HG03280 (cell line): ENCODE measurements around the gene PRAME.
"Not testable (repeated sequence)": the region's sequence is repeated elsewhere in the genome, so short reads cannot be mapped to it uniquely, and the experiment has no call there.

ENCODE experiments used
- ATAC-seq: cut with Tn5 transposase; IDR thresholded peaks from one replicate; pipeline ENCODE4 v1.9.1; 2021; ENCODE audit warnings: mild to moderate bottlenecking, moderate library complexity; ENCODE audit not compliant: unreplicated experiment

The PRAME gene

GRCh38 chr22:22553141-22553540 is 5.9 kb downstream of the PRAME start:
- no peak for ATAC-seq

- ATAC-seq: no peak
Observed at GRCh38 chr22:22552630-22553029, 6.4 kb downstream of the PRAME start.

- ATAC-seq: no peak
Observed at GRCh38 chr22:22550789-22551434, 8.2 kb downstream of the PRAME start.

- ATAC-seq: no peak
Observed at GRCh38 chr22:22548910-22549309, 10.2 kb downstream of the PRAME start.

GRCh38 chr22:22548317-22548716 is 10.7 kb downstream of the PRAME start:
- ATAC-seq: no peak

GRCh38 chr22:22547692-22548300 is 11.3 kb downstream of the PRAME start:
- no peak for ATAC-seq

GRCh38 chr22:22547226-22547625 is 11.8 kb downstream of the PRAME start:
- ATAC-seq: no peak

- no peak for ATAC-seq
Observed at GRCh38 chr22:22546490-22546889, 12.6 kb downstream of the PRAME start.

GRCh38 chr22:22545084-22545483 is 14.0 kb downstream of the PRAME start:
- ATAC-seq: no peak

GRCh38 chr22:22538226-22538989 is 20.7 kb downstream of the PRAME start:
- ATAC-seq: no peak

- ATAC-seq: no peak
Observed at GRCh38 chr22:22536916-22537315, 22.1 kb downstream of the PRAME start.

- no peak for ATAC-seq
Observed at GRCh38 chr22:22536515-22536914, 22.6 kb downstream of the PRAME start.

GRCh38 chr22:22535662-22536061 is 23.4 kb downstream of the PRAME start:
- ATAC-seq: no peak

- no peak for ATAC-seq
Observed at GRCh38 chr22:22534604-22535415, 24.3 kb downstream of the PRAME start.

- no peak for ATAC-seq
Observed at GRCh38 chr22:22533863-22534262, 25.2 kb downstream of the PRAME start.

GRCh38 chr22:22533417-22533816 is 25.6 kb downstream of the PRAME start:
- ATAC-seq: no peak

- ATAC-seq: not testable (repeated sequence)
Observed at GRCh38 chr22:22532547-22533071, 26.5 kb downstream of the PRAME start.

- ATAC-seq: no peak
Observed at GRCh38 chr22:22531770-22532546, 27.1 kb downstream of the PRAME start.

- ATAC-seq: no peak
Observed at GRCh38 chr22:22528780-22529179, 30.3 kb downstream of the PRAME start.

GRCh38 chr22:22527312-22527711 is 31.8 kb downstream of the PRAME start:
- ATAC-seq: no peak
